GM23338 (cell line): Measurements from ENCODE around the gene ZNF566. TPM values are rescaled to one million over a fixed set of nuclear protein-coding genes. Genes with fewer than 3 reads are reported as not detected.

ENCODE experiments used
- ATAC-seq: fragments of 200-7000 bp; cut with Tn5 transposase; 3 replicates; pipeline ENCODE4 v1.9.1; 2020
- DNase-seq: peaks from one replicate; pipeline ENCODE4 v3.0.0-alpha.2; 2015; ENCODE audit warnings: low spot score
- H2AFZ ChIP-seq: fragments of 200-600 bp; sonication (generic); 2 replicates; pipeline ENCODE4 v1.8.0; 2016; ENCODE audit warnings: antibody characterized with exemption, mild to moderate bottlenecking, moderate library complexity
- H3F3A ChIP-seq: fragments of 200-600 bp; sonication (generic); replicated peaks from 2 replicates; pipeline ENCODE4 v1.8.0; 2017; ENCODE audit warnings: antibody characterized with exemption, mixed run types, low read depth
- H3K27ac ChIP-seq: fragments of 200-600 bp; sonication (generic); 2 replicates; pipeline ENCODE4 v1.6.1; 2016; ENCODE audit warnings: low read depth
- H3K27me3 ChIP-seq: fragments of 200-600 bp; sonication (generic); 2 replicates; pipeline ENCODE4 v1.8.0; 2016; ENCODE audit warnings: mild to moderate bottlenecking, mixed run types, moderate library complexity; ENCODE audit not compliant: insufficient read depth
- H3K36me3 ChIP-seq: fragments of 200-600 bp; sonication (generic); 2 replicates; pipeline ENCODE4 v1.8.0; 2016; ENCODE audit warnings: mild to moderate bottlenecking; ENCODE audit not compliant: insufficient read depth
- H3K4me1 ChIP-seq: fragments of 200-600 bp; sonication (generic); 2 replicates; pipeline ENCODE4 v1.8.0; 2016; ENCODE audit warnings: mild to moderate bottlenecking, moderate library complexity; ENCODE audit not compliant: insufficient read depth
- H3K4me2 ChIP-seq: fragments of 200-600 bp; sonication (generic); 2 replicates; pipeline ENCODE4 v1.7.1; 2017; ENCODE audit warnings: mixed run types
- H3K4me3 ChIP-seq: fragments of 200-600 bp; sonication (generic); 2 replicates; pipeline ENCODE4 v1.6.1; 2016; ENCODE audit warnings: mixed run types
- H3K79me2 ChIP-seq: fragments of 200-600 bp; sonication (generic); replicated peaks from 2 replicates; pipeline ENCODE4 v1.8.0; 2017; ENCODE audit warnings: mild to moderate bottlenecking; ENCODE audit not compliant: insufficient read depth
- H3K9me2 ChIP-seq: fragments of 200-600 bp; sonication (generic); 2 replicates; pipeline ENCODE4 v1.8.0; 2017; ENCODE audit not compliant: insufficient read depth
- H4K20me1 ChIP-seq: fragments of 200-600 bp; sonication (generic); replicated peaks from 2 replicates; pipeline ENCODE4 v1.8.0; 2017; ENCODE audit warnings: mild to moderate bottlenecking; ENCODE audit not compliant: insufficient read depth
- H3K27ac Mint-ChIP-seq: 2 replicates; pipeline ENCODE4 v1.8.0; 2020; ENCODE audit warnings: inconsistent platforms, mild to moderate bottlenecking, moderate library complexity, mixed read lengths
- H3K27me3 Mint-ChIP-seq: 3 replicates; pipeline ENCODE4 v1.8.0; 2022; ENCODE audit warnings: low read depth, mild to moderate bottlenecking, moderate library complexity, mixed read lengths, inconsistent platforms; ENCODE audit not compliant: insufficient read depth, poor library complexity
- H3K36me3 Mint-ChIP-seq: 3 replicates; pipeline ENCODE4 v1.8.0; 2021; ENCODE audit warnings: low read depth, mild to moderate bottlenecking, inconsistent platforms, moderate library complexity, mixed read lengths
- H3K4me1 Mint-ChIP-seq: 3 replicates; pipeline ENCODE4 v1.8.0; 2020; ENCODE audit warnings: mild to moderate bottlenecking, inconsistent platforms, mixed read lengths
- H3K4me3 Mint-ChIP-seq: 3 replicates; pipeline ENCODE4 v1.8.0; 2021; ENCODE audit warnings: moderate library complexity, mild to moderate bottlenecking, inconsistent platforms, mixed read lengths
- H3K9me3 Mint-ChIP-seq: 3 replicates; pipeline ENCODE4 v1.8.0; 2020; ENCODE audit warnings: moderate library complexity, mild to moderate bottlenecking, inconsistent platforms, mixed read lengths
- EZH2 ChIP-seq: fragments of 200-600 bp; sonication (generic); IDR thresholded peaks from one replicate; pipeline ENCODE4 v1.8.0; 2017; ENCODE audit warnings: antibody characterized with exemption, mild to moderate bottlenecking, low read depth; ENCODE audit not compliant: unreplicated experiment
- JUNB ChIP-seq: IDR thresholded peaks from one replicate; pipeline ENCODE4 v1.6.1; 2016; ENCODE audit warnings: antibody characterized with exemption; ENCODE audit not compliant: unreplicated experiment
- POLR2AphosphoS5 ChIP-seq: IDR thresholded peaks from 2 replicates; pipeline ENCODE4 v1.6.1; 2016; ENCODE audit warnings: antibody characterized with exemption, low read depth
- REST ChIP-seq: IDR thresholded peaks from one replicate; pipeline ENCODE4 v1.6.1; 2018; ENCODE audit warnings: antibody characterized with exemption; ENCODE audit not compliant: unreplicated experiment
- STAT1 ChIP-seq: IDR thresholded peaks from one replicate; pipeline ENCODE4 v1.6.1; 2016; ENCODE audit warnings: antibody characterized with exemption; ENCODE audit not compliant: unreplicated experiment
- ZNF114 ChIP-seq: fragments of 250-450 bp; sonication (Bioruptor Pico); IDR thresholded peaks from 2 replicates; pipeline ENCODE4 v1.5.0; 2020; ENCODE audit warnings: mild to moderate bottlenecking, moderate library complexity
- ZNF331 ChIP-seq: fragments of 250-450 bp; sonication (Bioruptor Pico); IDR thresholded peaks from 2 replicates; pipeline ENCODE4 v1.5.0; 2020; ENCODE audit warnings: low read depth, mild to moderate bottlenecking, moderate library complexity
- ZNF462 ChIP-seq: fragments of 250-450 bp; sonication (Bioruptor Pico); IDR thresholded peaks from 2 replicates; pipeline ENCODE4 v1.5.0; 2020; ENCODE audit warnings: mild to moderate bottlenecking, moderate library complexity
- polyA plus RNA-seq: library from polyadenylated mRNA; unstranded; fragments of >200 nt; fragmentation: Nextera tagmentation; extraction: Ambion mirVana; gene quantifications from 2 replicates; pipeline ENCODE4 v1.2.1, GENCODE V29; 2016
- total RNA-seq: library from RNA; depleted of rRNA; stranded (reverse); fragments of >200 nt; shearing (Covaris generic); gene quantifications from 2 replicates; pipeline ENCODE4 v1.2.3, GENCODE V29; 2014

The ZNF566 gene
- total and polyA plus RNA-seq, 2 experiments from 2014 or later = 11.9 to 18.0 TPM

- H3K27me3 ChIP-seq = no peaks in the 10 kb centered on the region
- peaks cover 45% of the 10 kb centered on the region for H3K9me3 Mint-ChIP-seq
- H3K36me3 Mint-ChIP-seq = peaks cover 67% of the 10 kb centered on the region
- H3K27ac Mint-ChIP-seq = no peak overlapping the region
- H3F3A ChIP-seq = no peaks in the 10 kb centered on the region
- H3K4me1 ChIP-seq = no peaks in the 10 kb centered on the region
- no peak for TF ChIP-seq STAT1
- TF ChIP-seq ZNF331 (CRISPR knock-in tag) = no peak
- no peak for TF ChIP-seq ZNF462
- TF ChIP-seq ZNF114 (CRISPR knock-in tag) = no peak
- TF ChIP-seq EZH2 = no peak
- TF ChIP-seq JUNB = no peak
- no peak for TF ChIP-seq POLR2AphosphoS5
- no peak for TF ChIP-seq REST
- H3K36me3 ChIP-seq = peaks cover 9% of the 10 kb centered on the region; the same call in 1 of the 2 replicates
- no peak overlapping the region for H3K27ac ChIP-seq
- no peaks in the 10 kb centered on the region for H3K4me1 Mint-ChIP-seq
- H3K79me2 ChIP-seq = no peaks in the 10 kb centered on the region
- peaks cover 2% of the 10 kb centered on the region for H3K27me3 Mint-ChIP-seq
- H3K4me3 Mint-ChIP-seq = no peak overlapping the region
- H2AFZ ChIP-seq = no peak overlapping the region
- H4K20me1 ChIP-seq = no peaks in the 10 kb centered on the region
- ATAC-seq (no peak), DNase-seq (no peak)
- H3K4me2 ChIP-seq = no peak overlapping the region
- H3K4me3 ChIP-seq = no peak overlapping the region
- no peaks in the 10 kb centered on the region for H3K9me2 ChIP-seq
Measured at GRCh38 chr19:36456831-36457230, 32.5 kb downstream of the ZNF566 start.
